GM12878 (cell line): ENCODE measurements around the gene TRIM3. TPM values are rescaled to one million over a fixed set of nuclear protein-coding genes. Genes with fewer than 3 reads are reported as not detected.

Source experiments
- CBFB ChIP-seq: IDR thresholded peaks from 2 replicates; pipeline ENCODE4 v1.6.1; 2016; ENCODE audit warnings: antibody characterized with exemption, low read depth
- CHD1 ChIP-seq: IDR thresholded peaks from 2 replicates; pipeline ENCODE4 v1.6.1; 2012; ENCODE audit warnings: low read depth, low read length, improper control_type of control experiment
- EGR1 ChIP-seq, 2 experiments: IDR thresholded peaks; 1 replicate in 1 of 2; 2 replicates in 1 of 2; pipeline ENCODE4 v1.6.1; 2011 to 2012; ENCODE audit warnings: low read depth in 2 of 2, low read length in 2 of 2, borderline replicate concordance in 1 of 2, mild to moderate bottlenecking in 1 of 2, moderate library complexity in 1 of 2
- EP300 ChIP-seq, 2 experiments: fragments of 150-350 bp in 1 of 2; IDR thresholded peaks; 2 replicates each; pipeline ENCODE4 v1.6.1; 2011 to 2012; ENCODE audit warnings: low read depth in 2 of 2, low read length in 2 of 2, borderline replicate concordance in 1 of 2, improper control_type of control experiment in 1 of 2, inconsistent platforms in 1 of 2; ENCODE audit not compliant: control insufficient read depth in 1 of 2
- GABPA ChIP-seq: IDR thresholded peaks from 2 replicates; pipeline ENCODE4 v1.6.1; 2014; ENCODE audit warnings: antibody characterized with exemption, low read depth, mild to moderate bottlenecking, inconsistent platforms
- IKZF2 ChIP-seq, 2 experiments: fragments of 450-650 bp; IDR thresholded peaks; 2 replicates each; pipeline ENCODE4 v1.6.1; 2017; ENCODE audit warnings: mild to moderate bottlenecking in 2 of 2, moderate library complexity in 2 of 2
- MEF2B ChIP-seq: fragments of 450-650 bp; IDR thresholded peaks from 2 replicates; pipeline ENCODE4 v1.6.1; 2018; ENCODE audit warnings: mild to moderate bottlenecking, moderate library complexity; ENCODE audit not compliant: partially characterized antibody, poor library complexity, severe bottlenecking
- POLR2AphosphoS5 ChIP-seq: IDR thresholded peaks from 2 replicates; pipeline ENCODE4 v1.6.1; 2011; ENCODE audit warnings: mild to moderate bottlenecking, low read length, inconsistent platforms
- RAD21 ChIP-seq: IDR thresholded peaks from 2 replicates; pipeline ENCODE4 v1.6.1; 2011; ENCODE audit warnings: mild to moderate bottlenecking, low read depth, low read length, moderate library complexity; ENCODE audit not compliant: insufficient read depth
- TAF1 ChIP-seq: IDR thresholded peaks from 2 replicates; pipeline ENCODE4 v1.6.1; 2011; ENCODE audit warnings: mild to moderate bottlenecking, low read depth, low read length, borderline replicate concordance
- ZNF24 ChIP-seq: fragments of 450-650 bp; IDR thresholded peaks from 2 replicates; pipeline ENCODE4 v1.6.1; 2017; ENCODE audit warnings: antibody characterized with exemption, mild to moderate bottlenecking
- ZZZ3 ChIP-seq: IDR thresholded peaks from 2 replicates; pipeline ENCODE4 v1.6.1; 2011; ENCODE audit warnings: low read depth; ENCODE audit not compliant: control insufficient read depth, insufficient read length
- polyA plus RNA-seq, 11 experiments: library from polyadenylated mRNA; depleted of rRNA in 4 of 11; unstranded in 6 of 11; stranded (reverse) in 5 of 11; fragments of >200 nt; fragmentation: Nextera tagmentation in 4 of 11; fragmentation: Illumina TruSeq in 1 of 11; extraction: Ambion mirVana in 4 of 11; extraction: Trizol in 1 of 11; gene quantifications; 1 replicate in 1 of 11; 2 replicates in 10 of 11; pipeline versions ENCODE4 v1.2.1 to v1.2.3, GENCODE V29; 2011 to 2016; ENCODE audit warnings: inconsistent platforms in 2 of 11, missing spikeins in 2 of 11, low read depth in 1 of 11
- total RNA-seq, 4 experiments: library from RNA; depleted of rRNA in 3 of 4; stranded (reverse); fragments of >200 nt in 3 of 4; fragmentation: Illumina TruSeq in 1 of 4; extraction: Trizol in 1 of 4; gene quantifications; 2 replicates each; pipeline versions ENCODE4 v1.2.1 to v1.2.3, GENCODE V29; 2013 to 2021
- TF ChIP-seq, protein P1 (sequence below): IDR thresholded peaks from 2 replicates; pipeline ENCODE4 v1.6.1; 2012; ENCODE audit warnings: improper control_type of control experiment, low read depth, low read length; ENCODE audit not compliant: insufficient replicate concordance
- TF ChIP-seq, protein P2 (sequence below): fragments of 450-650 bp; IDR thresholded peaks from 2 replicates; pipeline ENCODE4 v1.6.1; 2017; ENCODE audit warnings: mild to moderate bottlenecking
- TF ChIP-seq, protein P3 (sequence below): fragments of 450-650 bp; conservative IDR thresholded peaks from 2 replicates; pipeline ENCODE4 v1.6.1; 2017; ENCODE audit warnings: mild to moderate bottlenecking, moderate library complexity

Gene TRIM3
- total and polyA plus RNA-seq, 10 of the 15 experiments (the other 5 are each of a cell fraction or from before 2014, with no cell fraction given): 0.34 to 11.8 (median 4.8) TPM

DNA sequence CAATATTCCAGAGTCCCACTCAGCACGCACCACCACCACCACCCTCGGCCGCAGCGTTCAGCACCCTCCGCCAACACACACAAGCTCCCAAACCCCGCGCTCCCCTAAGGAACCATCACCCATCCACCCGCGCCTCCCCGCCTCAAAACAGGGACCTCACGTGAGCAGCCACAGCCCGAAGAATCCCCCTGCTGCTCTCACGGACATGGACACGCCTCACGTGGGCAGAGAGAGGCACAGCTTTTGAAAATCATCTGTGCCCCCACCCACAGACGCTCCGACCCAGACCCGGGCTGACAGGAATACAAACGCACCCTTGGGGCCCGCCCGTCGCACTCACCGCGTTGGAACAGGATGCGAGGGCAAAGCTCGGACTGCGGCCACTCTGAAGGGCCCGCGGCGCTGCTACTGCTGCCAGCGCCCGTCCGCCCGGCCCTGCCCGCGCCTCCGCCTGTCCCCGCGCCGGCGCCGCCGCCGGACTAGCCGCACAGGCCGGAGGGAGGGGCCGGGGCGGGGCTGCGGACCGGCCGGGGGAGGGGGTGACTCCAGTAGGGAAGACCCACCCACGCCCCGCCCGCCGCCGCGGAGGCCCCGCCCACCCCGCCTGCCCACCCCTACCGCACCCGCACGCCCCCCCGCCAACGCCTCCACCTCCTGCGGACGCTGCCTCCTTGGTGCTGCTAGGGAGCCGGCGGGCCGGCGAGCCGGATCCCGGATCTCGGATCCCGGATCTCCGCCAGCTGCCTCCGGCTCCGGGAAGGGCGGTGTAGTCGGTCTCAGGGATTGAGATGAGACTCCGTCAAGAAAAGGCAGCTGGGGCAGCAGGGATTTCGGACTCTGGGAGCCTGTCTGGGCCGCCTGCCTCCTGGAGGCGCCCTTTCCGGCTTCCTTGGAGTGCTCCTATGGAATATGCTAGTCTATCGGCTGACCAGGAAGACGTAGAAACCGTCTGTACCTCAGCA, at the start of gene TRIM3 (continued):
- TF ChIP-seq, protein P1, sequence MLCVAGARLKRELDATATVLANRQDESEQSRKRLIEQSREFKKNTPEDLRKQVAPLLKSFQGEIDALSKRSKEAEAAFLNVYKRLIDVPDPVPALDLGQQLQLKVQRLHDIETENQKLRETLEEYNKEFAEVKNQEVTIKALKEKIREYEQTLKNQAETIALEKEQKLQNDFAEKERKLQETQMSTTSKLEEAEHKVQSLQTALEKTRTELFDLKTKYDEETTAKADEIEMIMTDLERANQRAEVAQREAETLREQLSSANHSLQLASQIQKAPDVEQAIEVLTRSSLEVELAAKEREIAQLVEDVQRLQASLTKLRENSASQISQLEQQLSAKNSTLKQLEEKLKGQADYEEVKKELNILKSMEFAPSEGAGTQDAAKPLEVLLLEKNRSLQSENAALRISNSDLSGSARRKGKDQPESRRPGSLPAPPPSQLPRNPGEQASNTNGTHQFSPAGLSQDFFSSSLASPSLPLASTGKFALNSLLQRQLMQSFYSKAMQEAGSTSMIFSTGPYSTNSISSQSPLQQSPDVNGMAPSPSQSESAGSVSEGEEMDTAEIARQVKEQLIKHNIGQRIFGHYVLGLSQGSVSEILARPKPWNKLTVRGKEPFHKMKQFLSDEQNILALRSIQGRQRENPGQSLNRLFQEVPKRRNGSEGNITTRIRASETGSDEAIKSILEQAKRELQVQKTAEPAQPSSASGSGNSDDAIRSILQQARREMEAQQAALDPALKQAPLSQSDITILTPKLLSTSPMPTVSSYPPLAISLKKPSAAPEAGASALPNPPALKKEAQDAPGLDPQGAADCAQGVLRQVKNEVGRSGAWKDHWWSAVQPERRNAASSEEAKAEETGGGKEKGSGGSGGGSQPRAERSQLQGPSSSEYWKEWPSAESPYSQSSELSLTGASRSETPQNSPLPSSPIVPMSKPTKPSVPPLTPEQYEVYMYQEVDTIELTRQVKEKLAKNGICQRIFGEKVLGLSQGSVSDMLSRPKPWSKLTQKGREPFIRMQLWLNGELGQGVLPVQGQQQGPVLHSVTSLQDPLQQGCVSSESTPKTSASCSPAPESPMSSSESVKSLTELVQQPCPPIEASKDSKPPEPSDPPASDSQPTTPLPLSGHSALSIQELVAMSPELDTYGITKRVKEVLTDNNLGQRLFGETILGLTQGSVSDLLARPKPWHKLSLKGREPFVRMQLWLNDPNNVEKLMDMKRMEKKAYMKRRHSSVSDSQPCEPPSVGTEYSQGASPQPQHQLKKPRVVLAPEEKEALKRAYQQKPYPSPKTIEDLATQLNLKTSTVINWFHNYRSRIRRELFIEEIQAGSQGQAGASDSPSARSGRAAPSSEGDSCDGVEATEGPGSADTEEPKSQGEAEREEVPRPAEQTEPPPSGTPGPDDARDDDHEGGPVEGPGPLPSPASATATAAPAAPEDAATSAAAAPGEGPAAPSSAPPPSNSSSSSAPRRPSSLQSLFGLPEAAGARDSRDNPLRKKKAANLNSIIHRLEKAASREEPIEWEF: no peak
- no peak for TF ChIP-seq EP300 (IDR thresholded peaks at IDR 0.05; ENCODE audit: borderline replicate concordance in 1 of 2, control insufficient read depth in 1 of 2, low read depth in 2 of 2, low read length in 2 of 2)
- TF ChIP-seq ZZZ3: no peak
- TF ChIP-seq POLR2AphosphoS5: peak; percentile 32; the same call in 1 of the 2 replicates
- TF ChIP-seq CBFB: no peak
- TF ChIP-seq, protein P2, sequence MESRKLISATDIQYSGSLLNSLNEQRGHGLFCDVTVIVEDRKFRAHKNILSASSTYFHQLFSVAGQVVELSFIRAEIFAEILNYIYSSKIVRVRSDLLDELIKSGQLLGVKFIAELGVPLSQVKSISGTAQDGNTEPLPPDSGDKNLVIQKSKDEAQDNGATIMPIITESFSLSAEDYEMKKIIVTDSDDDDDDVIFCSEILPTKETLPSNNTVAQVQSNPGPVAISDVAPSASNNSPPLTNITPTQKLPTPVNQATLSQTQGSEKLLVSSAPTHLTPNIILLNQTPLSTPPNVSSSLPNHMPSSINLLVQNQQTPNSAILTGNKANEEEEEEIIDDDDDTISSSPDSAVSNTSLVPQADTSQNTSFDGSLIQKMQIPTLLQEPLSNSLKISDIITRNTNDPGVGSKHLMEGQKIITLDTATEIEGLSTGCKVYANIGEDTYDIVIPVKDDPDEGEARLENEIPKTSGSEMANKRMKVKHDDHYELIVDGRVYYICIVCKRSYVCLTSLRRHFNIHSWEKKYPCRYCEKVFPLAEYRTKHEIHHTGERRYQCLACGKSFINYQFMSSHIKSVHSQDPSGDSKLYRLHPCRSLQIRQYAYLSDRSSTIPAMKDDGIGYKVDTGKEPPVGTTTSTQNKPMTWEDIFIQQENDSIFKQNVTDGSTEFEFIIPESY: no peak
- no peak for TF ChIP-seq CHD1
- no peak for TF ChIP-seq GABPA
- no peak for TF ChIP-seq TAF1
- TF ChIP-seq, protein P3, sequence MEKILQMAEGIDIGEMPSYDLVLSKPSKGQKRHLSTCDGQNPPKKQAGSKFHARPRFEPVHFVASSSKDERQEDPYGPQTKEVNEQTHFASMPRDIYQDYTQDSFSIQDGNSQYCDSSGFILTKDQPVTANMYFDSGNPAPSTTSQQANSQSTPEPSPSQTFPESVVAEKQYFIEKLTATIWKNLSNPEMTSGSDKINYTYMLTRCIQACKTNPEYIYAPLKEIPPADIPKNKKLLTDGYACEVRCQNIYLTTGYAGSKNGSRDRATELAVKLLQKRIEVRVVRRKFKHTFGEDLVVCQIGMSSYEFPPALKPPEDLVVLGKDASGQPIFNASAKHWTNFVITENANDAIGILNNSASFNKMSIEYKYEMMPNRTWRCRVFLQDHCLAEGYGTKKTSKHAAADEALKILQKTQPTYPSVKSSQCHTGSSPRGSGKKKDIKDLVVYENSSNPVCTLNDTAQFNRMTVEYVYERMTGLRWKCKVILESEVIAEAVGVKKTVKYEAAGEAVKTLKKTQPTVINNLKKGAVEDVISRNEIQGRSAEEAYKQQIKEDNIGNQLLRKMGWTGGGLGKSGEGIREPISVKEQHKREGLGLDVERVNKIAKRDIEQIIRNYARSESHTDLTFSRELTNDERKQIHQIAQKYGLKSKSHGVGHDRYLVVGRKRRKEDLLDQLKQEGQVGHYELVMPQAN: 0 out of 2 replicates have a peak, but pooled peaks have one; percentile 58
- no peak for TF ChIP-seq RAD21
- TF ChIP-seq ZNF24: no peak
- TF ChIP-seq EGR1 (IDR thresholded peaks at IDR 0.05; ENCODE audit: borderline replicate concordance in 1 of 2, low read depth in 2 of 2, low read length in 2 of 2): 0 out of 3 replicates have a peak, but pooled peaks of 1 of the 2 experiments have one; percentile 38
- peak in 1 of 2 experiments; percentile 30; a peak in 1 of 4 replicates for TF ChIP-seq IKZF2 (IDR thresholded peaks at IDR 0.05)
- no peak for TF ChIP-seq MEF2B
